ENCODE measurements around the gene WIF1.

- TF ChIP-seq, protein P1, sequence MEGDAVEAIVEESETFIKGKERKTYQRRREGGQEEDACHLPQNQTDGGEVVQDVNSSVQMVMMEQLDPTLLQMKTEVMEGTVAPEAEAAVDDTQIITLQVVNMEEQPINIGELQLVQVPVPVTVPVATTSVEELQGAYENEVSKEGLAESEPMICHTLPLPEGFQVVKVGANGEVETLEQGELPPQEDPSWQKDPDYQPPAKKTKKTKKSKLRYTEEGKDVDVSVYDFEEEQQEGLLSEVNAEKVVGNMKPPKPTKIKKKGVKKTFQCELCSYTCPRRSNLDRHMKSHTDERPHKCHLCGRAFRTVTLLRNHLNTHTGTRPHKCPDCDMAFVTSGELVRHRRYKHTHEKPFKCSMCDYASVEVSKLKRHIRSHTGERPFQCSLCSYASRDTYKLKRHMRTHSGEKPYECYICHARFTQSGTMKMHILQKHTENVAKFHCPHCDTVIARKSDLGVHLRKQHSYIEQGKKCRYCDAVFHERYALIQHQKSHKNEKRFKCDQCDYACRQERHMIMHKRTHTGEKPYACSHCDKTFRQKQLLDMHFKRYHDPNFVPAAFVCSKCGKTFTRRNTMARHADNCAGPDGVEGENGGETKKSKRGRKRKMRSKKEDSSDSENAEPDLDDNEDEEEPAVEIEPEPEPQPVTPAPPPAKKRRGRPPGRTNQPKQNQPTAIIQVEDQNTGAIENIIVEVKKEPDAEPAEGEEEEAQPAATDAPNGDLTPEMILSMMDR (IDR thresholded peaks at IDR 0.05) = no peak
- no peak for TF ChIP-seq POLR2AphosphoS5 (IDR thresholded peaks at IDR 0.05)
- TF ChIP-seq EP300 (IDR thresholded peaks at IDR 0.05) = no peak
Observed at GRCh38 chr12:65083581-65083980, 37.5 kb downstream of the WIF1 start.

Measured in stomach (tissue), 4 donors.